K562 (cell line): ENCODE measurements around the gene PTCH1. TPM values are rescaled to one million over a fixed set of nuclear protein-coding genes. Genes with fewer than 3 reads are reported as not detected.
A peak's percentile ranks its signal among the peaks of the same experiment; 100 is the strongest.

Experiments
- FOS ChIP-seq: IDR thresholded peaks from 3 replicates; pipeline ENCODE4 v1.6.1; 2011; ENCODE audit not compliant: insufficient read length; ENCODE audit errors: extremely low read depth
- MXI1 ChIP-seq: IDR thresholded peaks from 2 replicates; pipeline ENCODE4 v1.6.1; 2011; ENCODE audit warnings: low read depth, mild to moderate bottlenecking, improper control_type of control experiment, low read length
- RBM14 ChIP-seq: fragments of 200-400 bp; formaldehyde crosslinking; IDR thresholded peaks from 2 replicates; pipeline ENCODE4 v1.6.1; 2018; ENCODE audit warnings: low read depth, mild to moderate bottlenecking, low read length, moderate library complexity, borderline replicate concordance; ENCODE audit not compliant: insufficient read depth
- ZBED1 ChIP-seq: IDR thresholded peaks from 2 replicates; pipeline ENCODE4 v1.6.1; 2014
- ZFX ChIP-seq: sonication (generic); formaldehyde crosslinking; IDR thresholded peaks from 2 replicates; pipeline ENCODE4 v1.8.0; 2022; ENCODE audit warnings: mild to moderate bottlenecking, missing genetic modification reagents, moderate library complexity
- polyA plus RNA-seq, 8 experiments: library from polyadenylated mRNA; depleted of rRNA in 4 of 8; stranded (reverse) in 5 of 8; unstranded in 3 of 8; fragments of >200 nt; fragmentation: Nextera tagmentation in 2 of 8; fragmentation: Illumina TruSeq in 1 of 8; extraction: Ambion mirVana in 2 of 8; extraction: Trizol in 1 of 8; gene quantifications; 2 replicates each; pipeline versions ENCODE4 v1.2.1 to v1.2.3, GENCODE V29; 2011 to 2014; ENCODE audit warnings: inconsistent platforms in 1 of 8, missing spikeins in 1 of 8
- total RNA-seq, 7 experiments: library from RNA; depleted of rRNA in 6 of 7; stranded (reverse); fragments of >200 nt in 6 of 7; fragmentation: Illumina TruSeq in 2 of 7; extraction: Trizol in 2 of 7; gene quantifications; 2 replicates each; pipeline versions ENCODE4 v1.2.1 to v1.2.3, GENCODE V29; 2011 to 2021; ENCODE audit warnings: low replicate concordance in 1 of 7
- TF ChIP-seq, protein P1 (sequence below): sonication (generic); formaldehyde crosslinking; IDR thresholded peaks from 2 replicates; pipeline ENCODE4 v1.8.0; 2022; ENCODE audit warnings: missing genetic modification reagents, mild to moderate bottlenecking, borderline replicate concordance
- TF ChIP-seq, protein P2 (sequence below): fragments of 450-650 bp; IDR thresholded peaks from 2 replicates; pipeline ENCODE4 v1.6.1; 2016; ENCODE audit warnings: mild to moderate bottlenecking, moderate library complexity
- TF ChIP-seq, protein P3 (sequence below), 2 experiments: IDR thresholded peaks; 2 replicates each; pipeline ENCODE4 v1.6.1; 2011; ENCODE audit warnings: borderline replicate concordance in 1 of 2, control low read depth in 1 of 2, low read depth in 1 of 2, low read length in 1 of 2, mild to moderate bottlenecking in 1 of 2, mixed read lengths in 1 of 2, moderate library complexity in 1 of 2; ENCODE audit not compliant: insufficient read depth in 1 of 2, insufficient read length in 1 of 2, poor library complexity in 1 of 2, severe bottlenecking in 1 of 2; ENCODE audit errors: extremely low read depth in 1 of 2
- TF ChIP-seq, protein P4 (sequence below): sonication (generic); formaldehyde crosslinking; IDR thresholded peaks from 2 replicates; pipeline ENCODE4 v1.8.0; 2022; ENCODE audit warnings: mild to moderate bottlenecking, low read depth, missing genetic modification reagents

Gene PTCH1
- total and polyA plus RNA-seq, 9 of the 15 experiments (the other 6 are each of a cell fraction or from before 2014, with no cell fraction given): 0.70 to 9.9 (median 3.8) TPM

DNA sequence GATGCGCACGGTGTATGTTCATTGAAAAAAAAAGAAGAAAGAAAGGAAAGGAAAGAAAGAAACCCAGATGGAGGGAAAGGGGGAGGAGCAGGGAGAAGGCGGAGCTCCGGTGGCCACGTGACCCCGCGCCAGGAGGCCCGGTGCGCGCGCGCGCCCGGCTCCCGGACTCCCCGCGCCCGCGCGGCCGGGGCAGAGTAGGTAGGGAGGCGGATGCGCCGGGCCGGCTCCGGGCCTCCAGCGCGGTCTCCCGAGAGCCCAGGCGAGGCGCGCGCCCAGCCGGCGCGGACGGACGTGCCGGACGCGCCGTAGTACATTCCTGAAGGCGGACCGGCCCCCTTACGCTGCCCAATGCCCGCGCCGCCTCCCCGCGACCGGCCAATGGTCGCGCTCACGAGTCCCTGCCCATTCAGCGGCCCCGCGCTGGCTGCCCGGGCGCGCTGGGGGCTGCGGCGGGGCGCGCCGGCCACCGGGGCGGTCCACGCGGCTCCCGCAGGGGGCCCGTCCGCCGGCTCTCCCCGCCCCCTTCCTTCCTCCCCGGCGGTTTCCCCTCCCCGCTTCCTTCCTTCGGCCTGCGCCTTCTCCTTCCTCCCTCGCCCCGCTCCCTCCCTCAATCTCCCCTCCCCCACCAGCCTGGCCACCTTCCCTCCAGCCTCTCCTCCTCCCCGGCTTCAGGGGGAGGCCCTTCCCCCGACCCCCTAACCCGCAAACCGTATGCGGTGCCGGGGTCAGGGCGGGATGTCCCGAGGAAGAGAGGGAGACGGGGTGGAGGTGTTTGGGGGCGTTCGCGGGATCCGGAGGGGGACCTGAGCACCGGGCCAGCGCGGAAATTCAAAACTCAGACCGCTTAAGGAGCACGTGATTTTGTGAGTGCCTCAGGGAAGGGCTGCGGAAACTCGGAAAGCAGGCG is 5.8 kb downstream of the PTCH1 start (continued):
- TF ChIP-seq, protein P1, sequence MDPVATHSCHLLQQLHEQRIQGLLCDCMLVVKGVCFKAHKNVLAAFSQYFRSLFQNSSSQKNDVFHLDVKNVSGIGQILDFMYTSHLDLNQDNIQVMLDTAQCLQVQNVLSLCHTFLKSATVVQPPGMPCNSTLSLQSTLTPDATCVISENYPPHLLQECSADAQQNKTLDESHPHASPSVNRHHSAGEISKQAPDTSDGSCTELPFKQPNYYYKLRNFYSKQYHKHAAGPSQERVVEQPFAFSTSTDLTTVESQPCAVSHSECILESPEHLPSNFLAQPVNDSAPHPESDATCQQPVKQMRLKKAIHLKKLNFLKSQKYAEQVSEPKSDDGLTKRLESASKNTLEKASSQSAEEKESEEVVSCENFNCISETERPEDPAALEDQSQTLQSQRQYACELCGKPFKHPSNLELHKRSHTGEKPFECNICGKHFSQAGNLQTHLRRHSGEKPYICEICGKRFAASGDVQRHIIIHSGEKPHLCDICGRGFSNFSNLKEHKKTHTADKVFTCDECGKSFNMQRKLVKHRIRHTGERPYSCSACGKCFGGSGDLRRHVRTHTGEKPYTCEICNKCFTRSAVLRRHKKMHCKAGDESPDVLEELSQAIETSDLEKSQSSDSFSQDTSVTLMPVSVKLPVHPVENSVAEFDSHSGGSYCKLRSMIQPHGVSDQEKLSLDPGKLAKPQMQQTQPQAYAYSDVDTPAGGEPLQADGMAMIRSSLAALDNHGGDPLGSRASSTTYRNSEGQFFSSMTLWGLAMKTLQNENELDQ: no peak
- TF ChIP-seq, protein P2, sequence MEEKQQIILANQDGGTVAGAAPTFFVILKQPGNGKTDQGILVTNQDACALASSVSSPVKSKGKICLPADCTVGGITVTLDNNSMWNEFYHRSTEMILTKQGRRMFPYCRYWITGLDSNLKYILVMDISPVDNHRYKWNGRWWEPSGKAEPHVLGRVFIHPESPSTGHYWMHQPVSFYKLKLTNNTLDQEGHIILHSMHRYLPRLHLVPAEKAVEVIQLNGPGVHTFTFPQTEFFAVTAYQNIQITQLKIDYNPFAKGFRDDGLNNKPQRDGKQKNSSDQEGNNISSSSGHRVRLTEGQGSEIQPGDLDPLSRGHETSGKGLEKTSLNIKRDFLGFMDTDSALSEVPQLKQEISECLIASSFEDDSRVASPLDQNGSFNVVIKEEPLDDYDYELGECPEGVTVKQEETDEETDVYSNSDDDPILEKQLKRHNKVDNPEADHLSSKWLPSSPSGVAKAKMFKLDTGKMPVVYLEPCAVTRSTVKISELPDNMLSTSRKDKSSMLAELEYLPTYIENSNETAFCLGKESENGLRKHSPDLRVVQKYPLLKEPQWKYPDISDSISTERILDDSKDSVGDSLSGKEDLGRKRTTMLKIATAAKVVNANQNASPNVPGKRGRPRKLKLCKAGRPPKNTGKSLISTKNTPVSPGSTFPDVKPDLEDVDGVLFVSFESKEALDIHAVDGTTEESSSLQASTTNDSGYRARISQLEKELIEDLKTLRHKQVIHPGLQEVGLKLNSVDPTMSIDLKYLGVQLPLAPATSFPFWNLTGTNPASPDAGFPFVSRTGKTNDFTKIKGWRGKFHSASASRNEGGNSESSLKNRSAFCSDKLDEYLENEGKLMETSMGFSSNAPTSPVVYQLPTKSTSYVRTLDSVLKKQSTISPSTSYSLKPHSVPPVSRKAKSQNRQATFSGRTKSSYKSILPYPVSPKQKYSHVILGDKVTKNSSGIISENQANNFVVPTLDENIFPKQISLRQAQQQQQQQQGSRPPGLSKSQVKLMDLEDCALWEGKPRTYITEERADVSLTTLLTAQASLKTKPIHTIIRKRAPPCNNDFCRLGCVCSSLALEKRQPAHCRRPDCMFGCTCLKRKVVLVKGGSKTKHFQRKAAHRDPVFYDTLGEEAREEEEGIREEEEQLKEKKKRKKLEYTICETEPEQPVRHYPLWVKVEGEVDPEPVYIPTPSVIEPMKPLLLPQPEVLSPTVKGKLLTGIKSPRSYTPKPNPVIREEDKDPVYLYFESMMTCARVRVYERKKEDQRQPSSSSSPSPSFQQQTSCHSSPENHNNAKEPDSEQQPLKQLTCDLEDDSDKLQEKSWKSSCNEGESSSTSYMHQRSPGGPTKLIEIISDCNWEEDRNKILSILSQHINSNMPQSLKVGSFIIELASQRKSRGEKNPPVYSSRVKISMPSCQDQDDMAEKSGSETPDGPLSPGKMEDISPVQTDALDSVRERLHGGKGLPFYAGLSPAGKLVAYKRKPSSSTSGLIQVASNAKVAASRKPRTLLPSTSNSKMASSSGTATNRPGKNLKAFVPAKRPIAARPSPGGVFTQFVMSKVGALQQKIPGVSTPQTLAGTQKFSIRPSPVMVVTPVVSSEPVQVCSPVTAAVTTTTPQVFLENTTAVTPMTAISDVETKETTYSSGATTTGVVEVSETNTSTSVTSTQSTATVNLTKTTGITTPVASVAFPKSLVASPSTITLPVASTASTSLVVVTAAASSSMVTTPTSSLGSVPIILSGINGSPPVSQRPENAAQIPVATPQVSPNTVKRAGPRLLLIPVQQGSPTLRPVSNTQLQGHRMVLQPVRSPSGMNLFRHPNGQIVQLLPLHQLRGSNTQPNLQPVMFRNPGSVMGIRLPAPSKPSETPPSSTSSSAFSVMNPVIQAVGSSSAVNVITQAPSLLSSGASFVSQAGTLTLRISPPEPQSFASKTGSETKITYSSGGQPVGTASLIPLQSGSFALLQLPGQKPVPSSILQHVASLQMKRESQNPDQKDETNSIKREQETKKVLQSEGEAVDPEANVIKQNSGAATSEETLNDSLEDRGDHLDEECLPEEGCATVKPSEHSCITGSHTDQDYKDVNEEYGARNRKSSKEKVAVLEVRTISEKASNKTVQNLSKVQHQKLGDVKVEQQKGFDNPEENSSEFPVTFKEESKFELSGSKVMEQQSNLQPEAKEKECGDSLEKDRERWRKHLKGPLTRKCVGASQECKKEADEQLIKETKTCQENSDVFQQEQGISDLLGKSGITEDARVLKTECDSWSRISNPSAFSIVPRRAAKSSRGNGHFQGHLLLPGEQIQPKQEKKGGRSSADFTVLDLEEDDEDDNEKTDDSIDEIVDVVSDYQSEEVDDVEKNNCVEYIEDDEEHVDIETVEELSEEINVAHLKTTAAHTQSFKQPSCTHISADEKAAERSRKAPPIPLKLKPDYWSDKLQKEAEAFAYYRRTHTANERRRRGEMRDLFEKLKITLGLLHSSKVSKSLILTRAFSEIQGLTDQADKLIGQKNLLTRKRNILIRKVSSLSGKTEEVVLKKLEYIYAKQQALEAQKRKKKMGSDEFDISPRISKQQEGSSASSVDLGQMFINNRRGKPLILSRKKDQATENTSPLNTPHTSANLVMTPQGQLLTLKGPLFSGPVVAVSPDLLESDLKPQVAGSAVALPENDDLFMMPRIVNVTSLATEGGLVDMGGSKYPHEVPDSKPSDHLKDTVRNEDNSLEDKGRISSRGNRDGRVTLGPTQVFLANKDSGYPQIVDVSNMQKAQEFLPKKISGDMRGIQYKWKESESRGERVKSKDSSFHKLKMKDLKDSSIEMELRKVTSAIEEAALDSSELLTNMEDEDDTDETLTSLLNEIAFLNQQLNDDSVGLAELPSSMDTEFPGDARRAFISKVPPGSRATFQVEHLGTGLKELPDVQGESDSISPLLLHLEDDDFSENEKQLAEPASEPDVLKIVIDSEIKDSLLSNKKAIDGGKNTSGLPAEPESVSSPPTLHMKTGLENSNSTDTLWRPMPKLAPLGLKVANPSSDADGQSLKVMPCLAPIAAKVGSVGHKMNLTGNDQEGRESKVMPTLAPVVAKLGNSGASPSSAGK: peak; percentile 88
- TF ChIP-seq FOS (peak; percentile 16), ZBED1 (no peak), RBM14 (no peak), ZFX (CRISPR knock-in tag) (peak; percentile 63), MXI1 (peak; percentile 52; the same call in 1 of the 2 replicates)
- TF ChIP-seq, protein P3, sequence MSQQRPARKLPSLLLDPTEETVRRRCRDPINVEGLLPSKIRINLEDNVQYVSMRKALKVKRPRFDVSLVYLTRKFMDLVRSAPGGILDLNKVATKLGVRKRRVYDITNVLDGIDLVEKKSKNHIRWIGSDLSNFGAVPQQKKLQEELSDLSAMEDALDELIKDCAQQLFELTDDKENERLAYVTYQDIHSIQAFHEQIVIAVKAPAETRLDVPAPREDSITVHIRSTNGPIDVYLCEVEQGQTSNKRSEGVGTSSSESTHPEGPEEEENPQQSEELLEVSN (IDR thresholded peaks at IDR 0.05; ENCODE audit: borderline replicate concordance in 1 of 2, extremely low read depth in 1 of 2, insufficient read depth in 1 of 2, insufficient read length in 1 of 2, low read depth in 1 of 2, low read length in 1 of 2, poor library complexity in 1 of 2, severe bottlenecking in 1 of 2): peak; percentile 58 to 80
- TF ChIP-seq, protein P4, sequence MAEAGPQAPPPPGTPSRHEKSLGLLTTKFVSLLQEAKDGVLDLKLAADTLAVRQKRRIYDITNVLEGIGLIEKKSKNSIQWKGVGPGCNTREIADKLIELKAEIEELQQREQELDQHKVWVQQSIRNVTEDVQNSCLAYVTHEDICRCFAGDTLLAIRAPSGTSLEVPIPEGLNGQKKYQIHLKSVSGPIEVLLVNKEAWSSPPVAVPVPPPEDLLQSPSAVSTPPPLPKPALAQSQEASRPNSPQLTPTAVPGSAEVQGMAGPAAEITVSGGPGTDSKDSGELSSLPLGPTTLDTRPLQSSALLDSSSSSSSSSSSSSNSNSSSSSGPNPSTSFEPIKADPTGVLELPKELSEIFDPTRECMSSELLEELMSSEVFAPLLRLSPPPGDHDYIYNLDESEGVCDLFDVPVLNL (CRISPR knock-in tag): peak; percentile 93
